NCI-H526 treated with DMSO at 0.1 percent for 48 hours (cell line): ENCODE measurements around the gene PSMG2.

Source experiments
- DNase-seq: peaks from one replicate; lab custom pipeline; 2025; lab: John Stamatoyannopoulos, UW

The PSMG2 gene

GRCh38 chr18:12766986-12767433 lies 64.2 kb downstream of the PSMG2 start:
- no peak for DNase-seq

DNA sequence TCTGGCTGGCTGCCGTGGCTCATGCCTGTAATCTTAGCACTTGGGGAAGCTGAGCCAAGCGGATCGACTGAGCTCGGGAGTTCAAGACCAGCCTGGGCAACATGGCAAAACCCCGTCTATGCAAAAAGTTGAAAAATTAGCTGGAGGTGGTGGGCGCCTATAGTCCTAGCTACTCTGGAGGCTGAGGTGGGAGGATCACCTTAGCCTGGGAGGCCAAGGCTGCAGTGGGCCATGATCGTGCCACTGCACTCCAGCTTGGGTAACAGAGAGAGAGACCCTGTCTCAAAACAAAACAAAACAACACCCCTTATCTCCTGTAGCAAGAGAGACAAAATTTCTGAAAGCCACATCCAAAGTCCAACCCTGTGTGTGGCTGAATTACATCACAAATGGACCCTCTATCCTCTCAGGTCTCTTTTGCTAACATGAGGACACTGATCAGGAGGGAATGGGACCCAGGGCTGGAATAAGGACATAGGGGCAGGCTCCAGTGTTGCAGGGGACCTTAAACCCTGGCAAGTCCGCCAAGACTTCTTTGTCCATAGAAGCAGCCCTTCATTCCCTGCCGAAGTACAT lies 64.8 kb downstream of the PSMG2 start:
- DNase-seq: no peak

- DNase-seq: no peak
Observed at GRCh38 chr18:12768625-12769024, 65.8 kb downstream of the PSMG2 start.

GRCh38 chr18:12769136-12769535 lies 66.3 kb downstream of the PSMG2 start:
- no peak for DNase-seq

- no peak for DNase-seq
Observed at GRCh38 chr18:12769644-12770440, 67.0 kb downstream of the PSMG2 start.

- no peak for DNase-seq
Observed at GRCh38 chr18:12770469-12771219, 67.8 kb downstream of the PSMG2 start.

GRCh38 chr18:12772111-12772510 lies 69.3 kb downstream of the PSMG2 start:
- no peak for DNase-seq

DNA sequence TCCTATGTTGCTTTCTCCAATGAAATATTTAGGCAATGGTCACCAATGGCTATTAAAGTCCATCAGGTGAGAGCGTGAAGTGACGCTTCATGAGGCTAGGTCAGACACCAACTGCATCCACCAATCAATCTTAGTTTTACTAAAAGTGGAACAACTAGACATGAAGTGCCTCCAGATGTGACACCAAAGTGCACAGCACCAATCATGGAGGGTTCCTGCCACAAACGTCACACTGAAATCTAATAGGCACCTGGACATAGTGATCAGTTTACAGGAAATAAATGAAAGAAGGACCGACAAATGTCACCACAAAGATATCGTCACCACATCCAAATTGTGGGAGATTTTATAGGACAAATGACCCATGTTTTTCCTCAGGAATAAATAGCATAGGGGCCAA lies 70.5 kb downstream of the PSMG2 start:
- no peak for DNase-seq

GRCh38 chr18:12774982-12775381 lies 72.1 kb downstream of the PSMG2 start:
- DNase-seq: no peak
